Stimulated activated CD8-positive, alpha-beta memory T cell treated with anti-CD3 and anti-CD28 coated beads, Interleukin-4, amount 100 ng/mL, for 1 hour (primary cell): Measurements from ENCODE around the gene KIRREL3.

Experiments
- DNase-seq, 2 donors: peaks; one replicate each; pipeline ENCODE4 v3.0.0-alpha.2; 2020; ENCODE audit warnings: low read depth in 2 of 2, low spot score in 1 of 2

Gene KIRREL3

DNA sequence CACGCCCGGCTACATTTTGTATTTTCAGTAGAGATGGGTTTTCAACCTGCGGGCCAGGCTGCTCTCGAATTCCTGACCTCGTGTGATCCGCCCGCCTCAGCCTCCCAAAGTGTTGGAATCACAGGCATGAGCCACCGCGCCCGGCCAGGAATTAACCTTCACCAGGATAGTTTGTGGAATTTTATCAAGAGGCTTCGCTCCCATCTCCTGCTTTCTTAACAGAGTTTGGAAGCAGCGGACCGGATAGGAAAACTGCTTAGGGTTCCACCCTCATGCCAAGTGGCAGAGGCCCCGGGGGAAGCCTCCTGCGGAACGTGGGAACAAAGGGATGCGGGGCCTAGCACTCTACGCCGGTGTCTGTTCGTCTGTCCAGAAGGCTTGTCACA, 415.2 kb downstream of the KIRREL3 start:
- no peak for DNase-seq

DNA sequence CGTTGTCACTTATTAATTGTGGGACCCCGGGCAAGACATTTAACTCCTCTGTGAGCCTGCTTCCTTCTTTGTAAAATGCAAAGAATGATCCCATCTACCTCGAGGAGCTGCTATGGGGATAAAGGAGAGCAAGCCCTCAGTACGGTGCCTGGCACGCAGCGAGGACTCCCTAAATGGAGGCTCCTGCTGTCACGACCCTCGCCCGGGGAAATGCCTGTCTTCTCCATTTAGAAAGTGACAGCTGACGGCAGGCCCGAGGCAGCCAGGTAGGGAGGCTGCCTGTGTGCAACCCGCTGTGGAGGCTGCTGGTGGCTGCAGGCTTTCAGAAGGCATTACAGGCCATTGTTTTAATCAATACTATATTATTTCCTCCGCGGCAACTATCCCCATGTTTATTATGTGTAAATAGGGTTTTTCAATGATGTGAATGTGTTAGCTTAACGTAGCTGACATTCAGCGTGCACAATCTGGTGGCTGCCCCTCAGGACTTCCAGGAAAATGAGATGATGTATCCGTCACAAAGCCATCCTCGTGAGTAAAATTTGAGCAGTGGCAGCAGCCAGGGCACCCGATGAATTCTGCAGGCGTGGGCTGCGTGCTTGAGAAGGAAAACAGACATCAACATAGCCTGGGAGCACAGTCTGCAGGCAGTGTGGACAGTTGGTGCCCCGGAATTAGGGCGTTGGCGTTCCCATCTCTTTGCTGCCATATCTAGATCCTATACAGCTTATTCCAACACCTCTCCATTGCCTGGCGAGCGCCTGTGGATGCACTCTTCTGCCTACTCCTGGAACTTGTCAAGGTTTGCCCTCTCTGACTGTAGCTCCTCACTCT, 416.8 kb downstream of the KIRREL3 start:
- DNase-seq = no peak

DNA sequence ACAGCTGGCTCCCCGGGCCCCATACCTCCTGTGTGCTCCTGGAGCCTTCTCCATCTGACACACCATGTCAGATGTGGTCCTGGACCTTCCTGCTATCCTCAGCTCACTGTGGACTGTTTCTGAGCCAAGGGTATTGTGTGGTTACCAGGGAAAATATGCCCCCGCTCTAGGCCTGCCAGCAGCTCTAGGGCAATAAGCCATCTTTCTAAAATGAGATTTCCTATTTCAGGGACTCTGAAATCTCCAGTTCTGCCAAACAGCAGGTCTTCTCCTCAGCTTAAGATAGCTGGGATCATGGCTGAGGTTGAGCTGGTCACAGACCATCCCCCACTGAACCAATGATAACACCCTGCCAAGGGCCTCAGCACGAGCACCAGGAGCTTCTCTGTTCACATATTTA, 417.5 kb downstream of the KIRREL3 start:
- DNase-seq = no peak

DNA sequence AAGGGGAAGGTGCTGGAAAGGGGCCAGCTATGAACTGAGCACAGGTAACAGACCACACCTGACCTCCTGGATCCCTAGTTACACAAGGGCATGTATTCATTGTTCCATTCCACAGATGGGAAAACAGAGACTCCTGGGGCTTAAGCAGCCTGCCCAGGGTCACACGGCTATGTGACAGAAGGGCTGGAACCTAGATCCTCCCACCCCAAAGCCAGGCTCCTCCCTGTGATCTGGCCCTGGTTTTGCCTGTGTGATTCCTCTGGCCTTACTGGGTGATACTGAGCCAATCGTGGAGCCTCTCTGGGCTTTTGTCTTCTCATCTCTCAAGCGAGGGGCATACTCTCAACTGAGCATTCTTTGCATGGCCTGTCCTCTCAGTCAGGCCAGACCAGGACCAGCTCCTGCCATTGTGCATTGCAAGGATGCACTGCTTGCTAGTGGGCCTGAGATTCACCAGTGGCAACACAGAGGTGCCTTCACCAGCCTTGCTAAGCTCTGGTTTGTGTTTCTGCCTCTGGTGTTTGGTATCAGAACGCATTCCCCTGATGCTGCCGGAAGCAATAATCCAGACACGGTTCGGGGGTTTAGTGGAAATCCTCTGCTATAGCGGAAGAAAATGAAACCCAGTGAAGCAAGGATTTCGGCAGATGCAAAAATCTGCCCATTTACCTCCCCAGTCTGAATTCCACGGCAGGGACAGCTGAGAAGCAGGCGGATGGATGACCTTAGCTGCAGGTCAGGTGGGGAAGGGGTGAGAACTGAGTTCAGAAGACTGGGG, 418.5 kb downstream of the KIRREL3 start:
- DNase-seq = no peak

DNA sequence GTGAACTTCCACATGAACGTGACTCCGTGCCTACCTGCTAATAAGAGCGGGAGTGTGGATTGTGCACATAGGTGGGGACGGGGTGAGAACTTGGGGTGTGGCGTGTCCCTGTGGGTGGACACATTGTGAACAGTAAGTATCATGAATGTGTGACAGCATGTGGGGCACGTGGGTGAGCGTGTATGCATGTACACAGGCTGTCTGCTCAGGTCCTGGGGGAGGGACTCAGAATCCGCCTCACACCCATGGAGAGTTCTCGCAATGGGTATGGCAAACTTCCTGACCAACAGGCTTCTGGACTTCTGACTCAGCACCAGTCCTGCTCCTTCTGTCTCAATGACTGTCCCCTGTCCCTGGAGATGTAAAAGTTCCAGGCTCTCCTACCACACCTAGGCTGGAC, 422.1 kb downstream of the KIRREL3 start:
- no peak for DNase-seq

DNA sequence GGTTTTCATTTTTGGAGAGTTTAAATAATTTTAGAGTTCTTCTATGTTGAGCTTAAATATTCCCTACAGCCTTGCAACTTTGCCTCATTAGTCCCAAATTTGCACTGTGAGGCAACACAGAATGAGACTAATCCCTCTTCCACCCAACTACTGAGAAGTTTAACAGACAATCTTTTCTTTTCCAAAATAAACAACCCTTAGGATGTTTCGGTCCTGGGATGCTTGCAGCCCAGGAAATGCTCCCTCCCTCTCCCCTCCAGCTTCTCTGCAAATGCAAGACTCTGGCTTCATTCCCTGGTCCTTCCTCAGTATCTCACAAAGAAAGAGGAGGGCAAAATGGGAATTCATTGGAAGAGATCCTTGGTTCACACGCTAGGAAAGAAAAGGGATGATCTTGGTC, 422.5 kb downstream of the KIRREL3 start:
- no peak for DNase-seq

DNA sequence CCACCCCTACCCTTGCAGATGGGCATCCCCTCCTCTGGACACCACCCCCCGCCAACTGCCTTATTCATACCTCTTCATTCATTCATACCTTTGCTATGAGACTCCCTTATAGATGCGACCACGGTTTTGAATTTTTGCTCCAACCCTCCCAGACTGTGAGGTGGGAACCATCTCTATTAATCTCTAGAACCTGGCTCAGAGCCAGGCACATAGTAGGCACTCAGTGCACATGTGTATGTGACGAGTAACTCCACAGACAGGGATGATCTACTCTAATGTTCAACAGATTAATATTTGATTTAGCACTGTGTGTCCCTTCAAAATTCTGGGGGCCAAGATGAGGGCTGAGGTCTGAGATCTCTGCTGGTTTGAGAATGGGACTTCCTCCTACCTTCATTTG, 424.7 kb downstream of the KIRREL3 start:
- no peak for DNase-seq

DNA sequence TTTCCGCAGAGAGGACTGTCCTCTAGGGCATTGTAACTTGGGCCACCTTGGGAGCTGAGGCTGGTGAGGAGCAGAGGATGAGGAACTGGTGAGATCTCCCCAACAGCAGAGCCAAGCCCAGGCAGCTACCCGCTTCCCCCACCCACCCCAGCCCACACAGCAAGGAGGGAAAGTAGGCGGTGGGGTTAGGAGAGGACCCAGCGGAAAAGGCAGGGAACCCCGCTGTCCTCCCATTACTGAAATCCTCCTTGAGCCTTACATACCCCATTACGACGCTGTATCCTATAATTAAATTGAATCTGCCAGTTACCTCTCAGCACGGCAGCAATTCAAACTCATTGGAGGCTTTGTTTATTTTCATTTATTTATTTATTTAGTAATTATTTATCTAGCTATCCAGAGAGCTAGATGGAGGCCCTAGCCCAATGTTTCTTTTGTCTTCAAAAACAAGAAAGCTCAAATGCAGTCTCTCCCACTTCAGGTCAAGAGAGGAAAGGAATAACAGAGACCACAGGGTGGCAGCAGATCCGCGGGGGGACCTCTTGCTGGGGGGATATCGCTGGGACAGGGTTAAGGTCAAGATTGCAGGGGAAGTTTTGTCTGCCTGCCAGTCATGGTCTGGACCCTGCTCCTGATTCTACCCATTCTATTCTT, 427.1 kb downstream of the KIRREL3 start:
- no peak for DNase-seq

DNA sequence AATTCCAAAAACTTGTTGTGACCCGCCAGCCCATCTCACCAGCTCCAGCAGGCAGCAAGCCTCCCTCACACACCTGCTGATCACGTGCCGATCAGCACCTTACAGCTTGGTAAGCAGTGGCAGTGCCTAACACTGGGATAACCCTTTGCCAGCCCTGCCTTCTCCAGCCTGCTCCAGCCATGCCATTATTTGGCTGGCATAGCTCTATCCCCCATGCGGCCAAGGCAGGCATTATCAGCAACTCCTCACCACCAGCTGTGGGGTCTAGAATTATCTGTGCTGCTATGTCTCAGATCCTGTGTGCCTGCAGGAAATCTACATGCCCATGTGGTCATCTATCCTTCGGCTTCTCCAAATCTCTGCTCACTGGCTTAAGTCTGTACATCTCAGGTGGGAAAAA, 430.1 kb downstream of the KIRREL3 start:
- DNase-seq = no peak

DNA sequence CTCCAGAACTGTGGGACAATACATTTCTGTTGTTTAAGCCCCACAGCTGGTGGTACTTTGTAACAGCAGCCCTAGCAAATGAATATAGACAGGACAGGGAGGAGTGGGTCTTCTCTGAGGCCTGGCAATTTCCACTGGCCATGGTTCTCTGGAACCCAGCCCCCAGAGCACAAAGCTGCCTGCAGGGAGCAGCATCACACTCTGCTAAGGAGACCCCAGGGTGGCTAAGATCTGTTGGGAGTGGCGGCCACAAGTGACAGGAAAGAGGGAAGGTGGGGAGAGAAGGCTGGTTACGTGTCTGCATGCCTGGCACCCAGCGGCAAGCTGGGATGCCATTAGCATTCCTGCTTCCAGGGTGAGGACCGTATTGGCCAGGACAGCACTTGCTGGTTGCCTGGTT, 433.2 kb downstream of the KIRREL3 start:
- no peak for DNase-seq

DNA sequence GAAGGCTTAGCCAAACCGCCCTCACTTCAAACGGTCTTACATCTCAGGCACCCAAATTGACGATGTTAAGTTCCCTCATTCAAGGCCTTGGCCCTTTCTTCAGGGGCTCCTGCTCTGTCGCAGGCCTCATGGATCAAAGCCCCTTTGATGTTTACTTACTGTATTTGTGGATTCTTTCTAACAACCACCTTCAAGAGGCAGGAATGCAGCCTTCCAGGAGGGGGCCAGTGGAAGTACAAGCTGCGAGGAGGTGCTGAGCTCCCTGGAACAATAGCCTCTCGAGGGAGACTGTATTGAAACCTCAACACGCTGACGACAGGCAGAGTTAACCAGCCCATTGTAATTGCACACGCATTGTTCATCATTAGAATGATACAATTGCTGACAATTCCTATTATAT, 436.0 kb downstream of the KIRREL3 start:
- no peak for DNase-seq

DNA sequence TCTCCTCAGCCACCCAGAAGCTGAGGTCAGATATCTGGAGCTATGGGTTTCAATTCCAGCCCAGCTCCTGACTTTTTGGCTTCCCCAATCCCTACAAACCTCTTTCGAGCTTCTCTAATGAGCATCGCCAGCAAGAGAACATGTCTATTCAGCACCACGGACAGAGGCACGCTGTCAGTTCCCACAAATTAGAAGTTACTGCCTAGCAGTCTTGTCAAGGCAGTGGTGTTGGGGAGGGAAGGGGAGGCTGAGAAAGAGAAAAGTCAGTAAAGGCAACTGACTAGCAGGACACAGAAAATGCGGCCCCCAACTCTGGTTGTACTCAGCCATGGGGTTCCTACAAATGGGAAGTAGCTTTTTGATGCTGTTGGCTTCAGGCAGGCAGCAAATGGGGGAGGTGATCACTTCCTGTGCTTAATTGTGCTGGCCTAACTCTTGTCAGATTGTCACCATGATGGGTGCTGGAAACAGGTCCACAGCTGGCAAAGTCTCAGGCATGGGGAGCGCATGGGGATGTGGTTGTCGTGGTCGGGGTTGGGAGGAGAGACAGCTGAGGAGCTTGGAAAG, 439.2 kb downstream of the KIRREL3 start:
- DNase-seq = no peak

DNA sequence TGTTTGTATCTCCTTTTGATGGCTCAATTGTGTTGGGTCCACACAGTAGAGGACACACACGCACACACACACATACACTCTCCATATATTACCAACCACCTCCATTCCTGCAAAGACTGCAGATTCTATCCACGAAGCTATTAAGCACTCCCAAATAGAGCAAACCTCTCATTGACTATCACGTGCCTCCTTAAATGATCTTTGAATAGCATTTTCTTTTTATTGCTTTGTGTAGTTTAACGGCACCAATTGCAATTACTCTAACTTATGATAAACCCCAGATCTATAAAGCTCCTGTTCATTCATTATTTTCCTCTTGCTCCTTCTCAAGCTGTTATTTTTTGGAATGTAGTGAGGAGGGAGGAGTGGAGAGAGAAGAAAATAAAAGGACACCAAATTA, 440.3 kb downstream of the KIRREL3 start:
- DNase-seq = no peak

DNA sequence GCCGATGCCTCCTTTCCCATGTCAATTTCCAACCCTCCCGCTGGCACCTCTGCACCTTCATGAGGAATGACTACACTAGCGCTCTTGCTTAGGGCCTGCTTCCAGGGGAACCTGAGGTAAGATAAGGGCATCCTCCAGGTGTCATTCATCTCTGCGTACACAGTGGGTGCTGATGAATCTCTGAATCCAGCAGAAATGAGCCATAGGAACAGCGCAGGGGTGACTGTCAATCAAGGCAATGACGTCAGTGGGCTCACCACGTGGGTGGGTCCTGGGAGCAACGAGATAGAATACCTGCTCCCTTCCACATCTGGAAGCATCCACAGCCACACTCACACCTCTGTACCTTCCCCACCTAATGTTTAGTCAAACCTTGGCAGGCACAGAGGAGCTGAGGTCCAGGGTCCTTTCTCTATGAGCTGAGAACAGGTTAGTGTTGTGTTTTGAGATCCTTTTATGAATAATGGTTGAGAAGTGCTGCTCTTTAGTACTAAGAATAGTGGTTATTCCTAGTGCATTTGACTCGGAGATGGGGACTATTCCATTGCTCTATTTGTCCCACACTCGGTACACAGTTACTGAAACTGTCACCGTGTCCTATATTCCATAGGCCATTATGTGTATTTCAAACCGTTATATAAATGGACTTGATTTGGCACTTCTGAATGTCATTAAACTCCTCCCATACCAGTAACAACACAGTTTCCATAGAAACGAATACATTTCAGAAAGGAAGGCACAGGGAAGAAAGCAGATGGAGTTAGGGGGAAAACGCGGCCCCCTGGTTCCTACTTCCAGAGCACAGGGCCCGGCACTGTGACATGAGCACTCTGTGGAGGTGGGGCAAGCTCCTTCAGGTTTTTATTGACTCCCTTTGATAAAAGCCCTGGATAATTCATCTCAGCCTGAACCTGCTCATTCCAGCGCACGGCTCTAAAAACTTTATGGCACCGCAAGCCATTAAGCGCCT, 451.7 kb downstream of the KIRREL3 start:
- no peak for DNase-seq

DNA sequence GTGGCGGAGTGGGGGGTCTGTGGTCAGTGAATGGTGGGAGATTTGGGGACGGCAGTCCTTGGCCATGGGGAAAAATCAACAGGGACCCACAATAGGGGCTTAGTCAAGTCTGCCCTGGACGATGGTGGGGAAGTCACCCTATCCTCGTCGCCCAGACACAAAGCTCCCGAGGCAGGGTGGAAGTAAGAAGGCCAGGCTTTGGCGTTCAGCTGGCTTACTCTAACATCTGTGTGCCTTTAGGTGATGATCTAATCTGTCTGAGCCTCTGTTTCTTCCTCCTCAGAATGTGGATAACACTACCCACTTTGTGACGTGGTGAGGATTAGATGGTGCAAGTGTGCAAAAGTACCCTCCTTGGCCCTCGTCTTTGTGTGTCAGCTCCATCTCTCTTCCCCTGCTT, 452.9 kb downstream of the KIRREL3 start:
- DNase-seq = no peak

DNA sequence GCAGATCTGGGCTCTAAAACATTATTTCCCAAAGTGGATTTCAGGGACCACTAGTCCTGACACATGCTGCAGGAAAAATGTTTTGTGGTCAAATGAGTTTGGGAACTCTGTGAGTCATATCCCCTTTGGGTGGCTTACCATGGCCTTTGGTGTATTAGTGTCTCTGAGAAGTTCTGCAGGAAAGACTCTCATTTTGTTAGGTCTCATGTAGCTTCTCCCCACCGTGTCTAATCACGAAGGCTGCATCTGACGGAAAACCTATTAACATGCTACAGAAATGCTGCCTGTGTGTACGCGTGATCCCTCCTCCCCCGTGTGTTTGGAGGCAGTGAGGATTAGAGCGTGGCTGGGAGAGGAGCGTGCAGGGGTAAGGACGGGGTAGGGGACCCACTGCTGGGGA, 453.4 kb downstream of the KIRREL3 start:
- DNase-seq = no peak

DNA sequence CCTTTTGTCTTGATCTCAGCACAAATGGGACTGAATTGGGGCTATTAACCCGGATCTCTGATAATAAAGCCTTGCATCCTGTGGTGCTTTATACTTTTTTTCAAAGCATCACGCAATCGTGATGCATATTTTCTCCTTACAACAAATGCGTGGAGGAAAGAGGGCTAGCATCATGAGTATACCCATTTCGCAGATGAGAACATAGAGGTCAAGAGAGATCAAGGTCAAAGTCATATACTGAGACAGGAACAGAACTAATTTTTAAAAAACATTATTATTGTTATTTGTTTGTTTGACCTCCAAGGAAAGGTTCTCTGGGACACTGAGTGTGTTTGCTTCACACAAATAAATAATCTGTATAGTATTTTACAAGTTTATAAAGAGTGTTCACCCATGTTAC, 453.9 kb downstream of the KIRREL3 start:
- DNase-seq = no peak

DNA sequence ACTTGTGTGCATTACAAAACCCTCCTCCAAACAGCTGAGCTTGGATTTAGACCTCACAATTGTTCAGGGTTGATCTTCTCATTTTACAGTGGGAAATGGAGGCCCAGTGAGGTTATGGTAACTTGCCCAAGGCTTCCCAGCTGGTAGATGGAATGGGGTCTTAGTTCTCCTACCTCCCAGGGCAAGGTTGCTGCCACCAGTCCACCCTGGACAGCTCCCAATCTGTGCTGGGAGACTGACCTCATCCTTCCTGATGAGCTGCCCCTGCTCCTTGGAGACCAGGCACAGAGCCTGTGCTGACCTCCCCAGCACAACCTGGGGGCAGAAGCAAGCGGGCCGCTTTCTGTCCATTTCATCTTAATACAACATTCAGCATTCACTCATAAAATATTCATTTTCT, 454.4 kb downstream of the KIRREL3 start:
- DNase-seq = no peak

DNA sequence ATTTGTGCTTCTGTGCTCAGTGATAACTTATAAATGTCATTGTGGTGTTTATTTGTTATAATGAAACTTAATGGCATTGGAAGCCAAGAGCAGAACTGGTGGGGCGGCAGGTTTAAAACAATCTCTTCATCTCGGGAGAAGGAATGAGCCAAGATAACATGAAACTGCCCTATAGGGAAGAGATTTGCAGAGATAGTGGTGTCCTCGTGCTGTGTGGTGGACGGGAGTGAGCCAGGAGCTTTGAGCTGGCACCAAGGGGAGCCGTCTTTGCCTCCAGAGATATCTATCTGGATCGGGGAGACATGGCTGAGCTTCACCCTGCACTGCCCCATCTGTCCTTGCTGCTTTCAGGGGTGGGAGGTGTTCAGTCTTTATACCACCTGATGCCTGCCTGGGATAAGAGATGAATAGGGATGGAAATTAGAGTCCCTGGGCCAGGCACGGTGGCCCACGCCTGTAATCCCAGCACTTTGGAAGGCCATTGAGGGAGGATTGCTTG, 455.5 kb downstream of the KIRREL3 start:
- no peak for DNase-seq
